Astrocyte (in vitro differentiated cells and primary cell): ENCODE results near the gene LSM14A. TPM values are rescaled to one million over a fixed set of nuclear protein-coding genes. Genes with fewer than 3 reads are reported as not detected.
"Not testable (repeated sequence)": the region's sequence is repeated elsewhere in the genome, so short reads cannot be mapped to it uniquely, and the experiment has no call there.

Source experiments
- DNase-seq: peaks from one replicate; pipeline ENCODE4 v3.0.0-alpha.2; 2010; ENCODE audit warnings: low read depth
- FAIRE-seq: peaks from 2 replicates; lab custom pipeline; 2011; peaks lifted over from hg19 to GRCh38; lab: Jason Lieb, UNC
- H2AFZ ChIP-seq: 2 replicates; pipeline ENCODE4 v1.6.0; 2012; ENCODE audit warnings: low read depth, low read length, inconsistent platforms
- H3K27ac ChIP-seq: 2 replicates; pipeline ENCODE4 v1.5.1; 2011; ENCODE audit warnings: low read depth, low read length, inconsistent platforms
- H3K27me3 ChIP-seq: 2 replicates; pipeline ENCODE4 v1.6.0; 2011; ENCODE audit warnings: low read length, inconsistent platforms; ENCODE audit not compliant: insufficient read depth
- H3K36me3 ChIP-seq: 2 replicates; pipeline ENCODE4 v1.5.1; 2011; ENCODE audit warnings: low read length, inconsistent platforms; ENCODE audit not compliant: insufficient read depth
- H3K4me1 ChIP-seq: 2 replicates; pipeline ENCODE4 v1.5.1; 2011; ENCODE audit warnings: low read length, inconsistent platforms; ENCODE audit not compliant: insufficient read depth
- H3K4me2 ChIP-seq: 2 replicates; pipeline ENCODE4 v1.6.0; 2012; ENCODE audit warnings: low read length, inconsistent platforms
- H3K4me3 ChIP-seq: 2 replicates; pipeline ENCODE4 v1.5.1; 2011; ENCODE audit warnings: low read depth, mild to moderate bottlenecking, low read length, inconsistent platforms; ENCODE audit not compliant: insufficient read depth
- H3K79me2 ChIP-seq: 2 replicates; pipeline ENCODE4 v1.6.0; 2012; ENCODE audit warnings: mild to moderate bottlenecking, low read length, inconsistent platforms; ENCODE audit not compliant: insufficient read depth
- H3K9ac ChIP-seq: 2 replicates; pipeline ENCODE4 v1.6.0; 2012; ENCODE audit warnings: mild to moderate bottlenecking, low read length, inconsistent platforms
- H3K9me3 ChIP-seq: 2 replicates; pipeline ENCODE4 v1.5.1; 2012; ENCODE audit warnings: low read depth, mild to moderate bottlenecking, low read length, inconsistent platforms; ENCODE audit not compliant: insufficient read depth
- H4K20me1 ChIP-seq: 2 replicates; pipeline ENCODE4 v1.6.0; 2012; ENCODE audit warnings: low read length, inconsistent platforms; ENCODE audit not compliant: insufficient read depth
- H3K27ac Mint-ChIP-seq: one replicate; pipeline ENCODE4 v1.8.0; 2021; ENCODE audit warnings: mild to moderate bottlenecking, mixed read lengths; ENCODE audit not compliant: unreplicated experiment
- H3K27me3 Mint-ChIP-seq: one replicate; pipeline ENCODE4 v1.8.0; 2021; ENCODE audit warnings: low read depth, mixed read lengths; ENCODE audit not compliant: unreplicated experiment
- H3K36me3 Mint-ChIP-seq: one replicate; pipeline ENCODE4 v1.8.0; 2021; ENCODE audit warnings: low read depth, mixed read lengths; ENCODE audit not compliant: unreplicated experiment
- H3K4me1 Mint-ChIP-seq: one replicate; pipeline ENCODE4 v1.8.0; 2021; ENCODE audit warnings: low read depth, mixed read lengths; ENCODE audit not compliant: unreplicated experiment
- H3K4me3 Mint-ChIP-seq: one replicate; pipeline ENCODE4 v1.8.0; 2021; ENCODE audit warnings: mild to moderate bottlenecking, moderate library complexity, mixed read lengths; ENCODE audit not compliant: unreplicated experiment
- H3K9me3 Mint-ChIP-seq: one replicate; pipeline ENCODE4 v1.8.0; 2021; ENCODE audit warnings: mild to moderate bottlenecking, mixed read lengths; ENCODE audit not compliant: unreplicated experiment
- EZH2 ChIP-seq: IDR thresholded peaks from 2 replicates; pipeline ENCODE4 v1.6.1; 2012; ENCODE audit warnings: mild to moderate bottlenecking, low read length, inconsistent platforms; ENCODE audit not compliant: insufficient read depth
- total RNA-seq: library from RNA; stranded (reverse); gene quantifications from 2 replicates; pipeline ENCODE4 v1.2.1, GENCODE V29; 2021
- TF ChIP-seq, protein P1 (sequence below): IDR thresholded peaks from 2 replicates; pipeline ENCODE4 v1.5.1; 2011; ENCODE audit warnings: low read depth, mild to moderate bottlenecking, inconsistent platforms, low read length, moderate library complexity; ENCODE audit not compliant: insufficient read depth

LSM14A gene
- total RNA-seq, 1 donor from 2014 or later: 88.4 TPM

DNA sequence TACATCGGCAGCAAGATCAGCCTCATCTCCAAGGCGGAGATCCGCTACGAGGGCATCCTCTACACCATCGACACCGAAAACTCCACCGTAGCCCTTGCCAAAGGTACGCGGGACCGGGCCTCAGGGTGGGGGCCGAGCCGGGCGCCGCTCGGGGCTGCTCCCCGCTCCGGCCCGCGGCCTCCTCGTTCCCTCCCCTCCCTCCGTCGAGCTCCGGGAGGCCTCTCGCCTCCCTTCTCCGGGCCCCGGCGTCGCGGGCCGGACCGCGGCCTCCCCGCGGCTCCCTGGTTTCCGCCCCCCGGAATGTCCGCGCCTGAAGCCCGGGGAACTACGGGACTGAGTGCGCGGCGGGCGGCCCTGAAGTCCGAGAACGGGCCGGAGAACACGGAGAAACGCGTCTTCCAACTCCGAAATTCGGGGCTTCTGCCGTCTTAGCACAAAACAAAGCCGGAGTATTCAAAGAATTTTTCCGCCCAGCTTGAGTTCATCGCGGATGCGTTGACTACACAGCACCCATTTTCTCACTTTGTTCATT is 423 bp downstream of the LSM14A start:
- Mint-ChIP-seq H3K4me3 (peak overlapping the region; percentile 99), H3K36me3 (no peaks in the 10 kb centered on the region), H3K27ac (peak overlapping the region; percentile 98), H3K4me1 (peaks cover 16% of the 10 kb centered on the region), H3K9me3 (peaks cover 1% of the 10 kb centered on the region), H3K27me3 (no peaks in the 10 kb centered on the region)
- Histone ChIP-seq H4K20me1 (peaks cover 47% of the 10 kb centered on the region), H3K9me3 (no peaks in the 10 kb centered on the region), H3K4me3 (peak overlapping the region; percentile 99), H3K79me2 (peaks cover 61% of the 10 kb centered on the region), H3K27ac (peak overlapping the region; percentile 94), H3K4me2 (peak overlapping the region; percentile 99), H3K27me3 (no peaks in the 10 kb centered on the region), H3K4me1 (peaks cover 27% of the 10 kb centered on the region), H3K36me3 (no peaks in the 10 kb centered on the region), H3K9ac (peak overlapping the region; percentile 100), H2AFZ (peak overlapping the region; percentile 87)
- FAIRE-seq (no peak), DNase-seq (no peak)
- TF ChIP-seq, protein P1, sequence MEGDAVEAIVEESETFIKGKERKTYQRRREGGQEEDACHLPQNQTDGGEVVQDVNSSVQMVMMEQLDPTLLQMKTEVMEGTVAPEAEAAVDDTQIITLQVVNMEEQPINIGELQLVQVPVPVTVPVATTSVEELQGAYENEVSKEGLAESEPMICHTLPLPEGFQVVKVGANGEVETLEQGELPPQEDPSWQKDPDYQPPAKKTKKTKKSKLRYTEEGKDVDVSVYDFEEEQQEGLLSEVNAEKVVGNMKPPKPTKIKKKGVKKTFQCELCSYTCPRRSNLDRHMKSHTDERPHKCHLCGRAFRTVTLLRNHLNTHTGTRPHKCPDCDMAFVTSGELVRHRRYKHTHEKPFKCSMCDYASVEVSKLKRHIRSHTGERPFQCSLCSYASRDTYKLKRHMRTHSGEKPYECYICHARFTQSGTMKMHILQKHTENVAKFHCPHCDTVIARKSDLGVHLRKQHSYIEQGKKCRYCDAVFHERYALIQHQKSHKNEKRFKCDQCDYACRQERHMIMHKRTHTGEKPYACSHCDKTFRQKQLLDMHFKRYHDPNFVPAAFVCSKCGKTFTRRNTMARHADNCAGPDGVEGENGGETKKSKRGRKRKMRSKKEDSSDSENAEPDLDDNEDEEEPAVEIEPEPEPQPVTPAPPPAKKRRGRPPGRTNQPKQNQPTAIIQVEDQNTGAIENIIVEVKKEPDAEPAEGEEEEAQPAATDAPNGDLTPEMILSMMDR: no peak
- TF ChIP-seq EZH2: no peak

DNA sequence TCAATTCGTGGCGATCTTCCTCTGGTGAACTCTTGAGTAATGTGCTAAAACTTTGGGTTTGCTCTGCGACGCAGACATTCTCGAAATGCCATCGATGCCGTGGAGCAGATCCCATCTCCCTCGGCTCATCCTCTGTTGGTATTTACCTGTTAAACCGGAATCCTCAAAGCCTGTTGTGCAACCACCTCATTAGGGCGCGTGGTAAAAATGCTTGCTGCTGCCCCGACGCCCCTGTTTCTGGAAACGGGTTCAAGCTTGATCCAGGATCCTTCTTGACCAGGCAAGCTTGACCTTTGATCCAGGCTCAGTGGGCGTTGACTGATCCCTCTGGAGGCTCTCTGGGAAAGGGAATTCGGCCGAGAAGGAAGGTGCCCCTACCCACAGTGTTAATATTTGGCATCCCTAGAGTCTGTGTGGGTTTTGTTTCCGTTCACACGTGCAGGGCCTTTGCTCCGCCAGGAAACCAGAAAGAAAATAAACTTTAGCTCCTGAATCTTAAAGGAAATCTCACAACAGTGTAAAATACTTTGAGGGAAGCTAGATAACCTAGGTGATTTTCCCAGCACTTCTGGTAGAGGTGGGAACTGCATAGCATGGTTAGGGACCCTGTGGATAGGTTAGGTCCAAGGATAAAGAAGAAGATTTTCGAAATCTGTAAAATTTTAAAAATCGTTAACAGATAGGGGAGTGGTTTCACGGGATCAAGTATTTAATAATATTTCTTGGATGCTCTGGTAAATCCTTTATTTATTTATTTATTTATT is 1.1 kb downstream of the LSM14A start:
- H3K27ac Mint-ChIP-seq: peak overlapping the region; percentile 98
- FAIRE-seq: no peak

DNA sequence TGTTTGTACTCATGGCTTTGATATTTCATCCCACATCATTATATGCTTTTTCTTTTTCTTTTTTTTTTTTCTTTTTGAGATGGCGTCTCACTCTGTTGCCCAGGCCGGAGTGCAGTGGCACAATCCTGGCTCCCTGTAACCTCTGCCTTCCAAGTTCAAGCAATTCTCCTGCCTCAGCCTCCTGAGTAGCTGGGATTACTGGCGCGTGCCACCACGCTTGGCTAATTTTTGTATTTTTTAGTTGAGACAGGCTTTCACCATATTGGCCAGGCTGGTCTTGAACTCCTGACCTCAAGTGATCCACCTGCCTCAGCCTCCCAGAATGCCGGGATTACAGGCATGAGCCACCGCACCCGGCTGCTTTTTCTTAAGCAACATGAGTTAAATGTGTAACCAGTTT is 2.9 kb downstream of the LSM14A start:
- peak overlapping the region; percentile 99 for H3K4me2 ChIP-seq
- peaks cover 85% of the 10 kb centered on the region for H3K79me2 ChIP-seq
- not testable (repeated sequence) for H3K36me3 ChIP-seq, H3K27ac ChIP-seq, H3K27ac Mint-ChIP-seq, DNase-seq, H3K27me3 ChIP-seq, H3K27me3 Mint-ChIP-seq, FAIRE-seq, H3K4me3 ChIP-seq, H3K9me3 Mint-ChIP-seq, H3K9ac ChIP-seq, H3K9me3 ChIP-seq, H2AFZ ChIP-seq, H3K36me3 Mint-ChIP-seq
- H3K4me1 Mint-ChIP-seq: peaks cover 25% of the 10 kb centered on the region
- H3K4me1 ChIP-seq: peaks cover 33% of the 10 kb centered on the region
- H4K20me1 ChIP-seq: peaks cover 72% of the 10 kb centered on the region
- peak overlapping the region; percentile 99 for H3K4me3 Mint-ChIP-seq

More for the DNA sequence above, 1.1 kb downstream of the LSM14A start:
- Histone ChIP-seq H3K79me2 (peaks cover 67% of the 10 kb centered on the region), H3K4me2 (peak overlapping the region; percentile 99), H3K4me3 (peak overlapping the region; percentile 99), H3K9me3 (no peaks in the 10 kb centered on the region), H2AFZ (peak overlapping the region; percentile 87), H4K20me1 (peaks cover 54% of the 10 kb centered on the region), H3K36me3 (peaks cover 2% of the 10 kb centered on the region), H3K9ac (peak overlapping the region; percentile 100), H3K27ac (peak overlapping the region; percentile 94), H3K27me3 (no peaks in the 10 kb centered on the region), H3K4me1 (peaks cover 31% of the 10 kb centered on the region)
- Mint-ChIP-seq H3K4me1 (peaks cover 19% of the 10 kb centered on the region), H3K4me3 (peak overlapping the region; percentile 99), H3K36me3 (no peaks in the 10 kb centered on the region), H3K27me3 (no peaks in the 10 kb centered on the region), H3K9me3 (no peaks in the 10 kb centered on the region)
- DNase-seq: peak; percentile 48
- TF ChIP-seq, protein P1: no peak
- TF ChIP-seq EZH2: no peak
